HG03159 (cell line): Measurements from ENCODE around the gene IRX2.

Experiments
- ATAC-seq: cut with Tn5 transposase; IDR thresholded peaks from one replicate; pipeline ENCODE4 v1.9.1; 2021; ENCODE audit warnings: mild to moderate bottlenecking, moderate library complexity; ENCODE audit not compliant: unreplicated experiment

Gene IRX2

GRCh38 chr5:2721385-2722138 is 29.9 kb downstream of the IRX2 start:
- no peak for ATAC-seq

GRCh38 chr5:2719332-2719731 is 32.1 kb downstream of the IRX2 start:
- no peak for ATAC-seq

GRCh38 chr5:2718115-2718514 is 33.4 kb downstream of the IRX2 start:
- no peak for ATAC-seq

GRCh38 chr5:2715856-2716255 is 35.6 kb downstream of the IRX2 start:
- no peak for ATAC-seq

- ATAC-seq, result no peak
Measured at GRCh38 chr5:2714805-2715204, 36.7 kb downstream of the IRX2 start.

- no peak for ATAC-seq
Measured at GRCh38 chr5:2714026-2714425, 37.5 kb downstream of the IRX2 start.

- no peak for ATAC-seq
Measured at GRCh38 chr5:2711446-2712425, 39.7 kb downstream of the IRX2 start.

- no peak for ATAC-seq
Measured at GRCh38 chr5:2710910-2711309, 40.6 kb downstream of the IRX2 start.

GRCh38 chr5:2709976-2710689 is 41.3 kb downstream of the IRX2 start:
- no peak for ATAC-seq

- no peak for ATAC-seq
Measured at GRCh38 chr5:2708751-2709150, 42.7 kb downstream of the IRX2 start.

- no peak for ATAC-seq
Measured at GRCh38 chr5:2708132-2708531, 43.3 kb downstream of the IRX2 start.

- no peak for ATAC-seq
Measured at GRCh38 chr5:2705861-2706260, 45.6 kb downstream of the IRX2 start.

- no peak for ATAC-seq
Measured at GRCh38 chr5:2704806-2705645, 46.5 kb downstream of the IRX2 start.

- ATAC-seq, result no peak
Measured at GRCh38 chr5:2704111-2704510, 47.4 kb downstream of the IRX2 start.

GRCh38 chr5:2703615-2704014 is 47.9 kb downstream of the IRX2 start:
- no peak for ATAC-seq

- no peak for ATAC-seq
Measured at GRCh38 chr5:2703041-2703440, 48.4 kb downstream of the IRX2 start.

- no peak for ATAC-seq
Measured at GRCh38 chr5:2702096-2702879, 49.2 kb downstream of the IRX2 start.

GRCh38 chr5:2701592-2701991 is 49.9 kb downstream of the IRX2 start:
- no peak for ATAC-seq

- ATAC-seq, result no peak
Measured at GRCh38 chr5:2700876-2701275, 50.6 kb downstream of the IRX2 start.

- no peak for ATAC-seq
Measured at GRCh38 chr5:2699686-2700085, 51.8 kb downstream of the IRX2 start.
